GM21367 (cell line): Measurements from ENCODE around the gene KRTCAP2.
"Not testable (repeated sequence)": the region's sequence is repeated elsewhere in the genome, so short reads cannot be mapped to it uniquely, and the experiment has no call there.

Source experiments
- ATAC-seq: cut with Tn5 transposase; IDR thresholded peaks from one replicate; pipeline ENCODE4 v1.9.1; 2021; ENCODE audit not compliant: unreplicated experiment

KRTCAP2 gene

GRCh38 chr1:155172732-155173477 lies at the start of gene KRTCAP2:
TSS of gene KRTCAP2 (minus strand) at chr1:155173304. CDS start at chr1:155173224, 80 bp downstream.
- ATAC-seq = peak; percentile 64

GRCh38 chr1:155220211-155220965 lies 47.3 kb upstream of the KRTCAP2 start:
- not testable (repeated sequence) for ATAC-seq

GRCh38 chr1:155219592-155220031 lies 46.5 kb upstream of the KRTCAP2 start:
- no peak for ATAC-seq

GRCh38 chr1:155218854-155219591 lies 45.9 kb upstream of the KRTCAP2 start:
- no peak for ATAC-seq

- not testable (repeated sequence) for ATAC-seq
Measured at GRCh38 chr1:155214702-155215101, 41.6 kb upstream of the KRTCAP2 start.

GRCh38 chr1:155212051-155212440 lies 38.9 kb upstream of the KRTCAP2 start:
- not testable (repeated sequence) for ATAC-seq

- not testable (repeated sequence) for ATAC-seq
Measured at GRCh38 chr1:155211381-155212050, 38.4 kb upstream of the KRTCAP2 start.

- ATAC-seq = no peak
Measured at GRCh38 chr1:155210314-155211104, 37.4 kb upstream of the KRTCAP2 start.

- ATAC-seq = no peak
Measured at GRCh38 chr1:155209312-155209721, 36.2 kb upstream of the KRTCAP2 start.

GRCh38 chr1:155208541-155209311 lies 35.6 kb upstream of the KRTCAP2 start, which contains the start of gene MTX1:
TSS of gene MTX1 (plus strand) at chr1:155208695. CDS start at chr1:155208805, 110 bp downstream.
- peak; percentile 60 for ATAC-seq

- ATAC-seq = no peak
Measured at GRCh38 chr1:155207806-155208540, 34.9 kb upstream of the KRTCAP2 start, which contains the start of gene THBS3. TSS of gene THBS3 (minus strand) at chr1:155207897. CDS start at chr1:155207876, 21 bp downstream.

GRCh38 chr1:155206891-155207805 lies 34.0 kb upstream of the KRTCAP2 start:
- ATAC-seq = no peak

GRCh38 chr1:155205969-155206593 lies 33.0 kb upstream of the KRTCAP2 start:
- ATAC-seq = no peak

GRCh38 chr1:155205035-155205434 lies 31.9 kb upstream of the KRTCAP2 start:
- ATAC-seq = no peak

GRCh38 chr1:155202731-155203515 lies 29.8 kb upstream of the KRTCAP2 start:
- no peak for ATAC-seq

- ATAC-seq = no peak
Measured at GRCh38 chr1:155202198-155202597, 29.1 kb upstream of the KRTCAP2 start.
